ENCODE measurements around the gene PHF1. TPM values are rescaled to one million over a fixed set of nuclear protein-coding genes. Genes with fewer than 3 reads are reported as not detected.
A peak's percentile ranks its signal among the peaks of the same experiment; 100 is the strongest.

PHF1 gene
- total and polyA plus RNA-seq, 2 of the 13 experiments (the other 11 are each of a cell fraction or from before 2014, with no cell fraction given), result 25.4 to 61.9 TPM

DNA sequence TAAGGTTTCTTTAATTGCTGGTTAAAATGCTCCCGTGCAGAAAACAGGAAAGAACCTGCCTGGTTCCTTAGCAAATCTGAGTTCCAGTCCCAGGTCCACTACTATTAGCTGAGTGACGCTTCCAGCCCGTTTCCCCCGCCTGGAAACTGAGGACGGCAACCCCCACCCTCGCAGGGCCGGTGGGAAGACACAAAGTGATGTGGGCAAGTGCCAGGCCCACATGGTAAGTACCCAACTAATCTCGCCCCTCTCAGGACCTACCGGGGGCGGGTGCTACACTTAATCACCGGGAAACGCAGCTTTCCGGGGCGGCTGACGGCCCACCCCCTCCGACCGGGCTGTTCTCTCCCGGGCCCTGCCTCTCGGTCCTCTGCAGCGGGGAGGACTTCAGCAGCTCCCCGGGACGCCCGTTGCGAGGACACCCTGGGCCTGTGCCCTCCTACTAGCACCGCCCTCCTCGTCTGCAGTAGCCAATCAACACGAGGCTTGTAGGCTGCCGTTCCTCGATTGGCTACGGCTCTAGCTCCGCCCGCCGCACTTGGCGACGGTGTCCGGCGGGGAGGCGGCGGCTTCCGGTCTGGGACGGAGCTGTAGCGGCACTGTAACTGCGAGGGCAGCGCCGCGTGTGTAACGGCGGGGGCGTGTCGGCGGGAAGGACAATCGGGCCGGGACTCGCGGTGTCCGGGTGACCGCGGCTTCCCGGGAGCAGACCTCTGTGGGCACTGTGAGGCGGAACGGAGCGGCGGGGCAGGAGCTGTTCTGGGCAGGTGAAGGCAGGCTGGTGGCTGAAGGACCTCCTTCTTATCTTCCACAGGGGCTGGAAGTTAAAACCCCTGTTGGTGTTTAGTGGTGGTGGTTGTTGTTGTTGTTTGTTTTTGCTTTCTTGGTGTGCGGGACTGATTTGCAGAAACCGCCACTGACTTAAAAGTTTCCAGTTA lies 43.5 kb downstream of the PHF1 start, which contains the start of gene ZBTB9 (continued):
- TF ChIP-seq, protein P1, sequence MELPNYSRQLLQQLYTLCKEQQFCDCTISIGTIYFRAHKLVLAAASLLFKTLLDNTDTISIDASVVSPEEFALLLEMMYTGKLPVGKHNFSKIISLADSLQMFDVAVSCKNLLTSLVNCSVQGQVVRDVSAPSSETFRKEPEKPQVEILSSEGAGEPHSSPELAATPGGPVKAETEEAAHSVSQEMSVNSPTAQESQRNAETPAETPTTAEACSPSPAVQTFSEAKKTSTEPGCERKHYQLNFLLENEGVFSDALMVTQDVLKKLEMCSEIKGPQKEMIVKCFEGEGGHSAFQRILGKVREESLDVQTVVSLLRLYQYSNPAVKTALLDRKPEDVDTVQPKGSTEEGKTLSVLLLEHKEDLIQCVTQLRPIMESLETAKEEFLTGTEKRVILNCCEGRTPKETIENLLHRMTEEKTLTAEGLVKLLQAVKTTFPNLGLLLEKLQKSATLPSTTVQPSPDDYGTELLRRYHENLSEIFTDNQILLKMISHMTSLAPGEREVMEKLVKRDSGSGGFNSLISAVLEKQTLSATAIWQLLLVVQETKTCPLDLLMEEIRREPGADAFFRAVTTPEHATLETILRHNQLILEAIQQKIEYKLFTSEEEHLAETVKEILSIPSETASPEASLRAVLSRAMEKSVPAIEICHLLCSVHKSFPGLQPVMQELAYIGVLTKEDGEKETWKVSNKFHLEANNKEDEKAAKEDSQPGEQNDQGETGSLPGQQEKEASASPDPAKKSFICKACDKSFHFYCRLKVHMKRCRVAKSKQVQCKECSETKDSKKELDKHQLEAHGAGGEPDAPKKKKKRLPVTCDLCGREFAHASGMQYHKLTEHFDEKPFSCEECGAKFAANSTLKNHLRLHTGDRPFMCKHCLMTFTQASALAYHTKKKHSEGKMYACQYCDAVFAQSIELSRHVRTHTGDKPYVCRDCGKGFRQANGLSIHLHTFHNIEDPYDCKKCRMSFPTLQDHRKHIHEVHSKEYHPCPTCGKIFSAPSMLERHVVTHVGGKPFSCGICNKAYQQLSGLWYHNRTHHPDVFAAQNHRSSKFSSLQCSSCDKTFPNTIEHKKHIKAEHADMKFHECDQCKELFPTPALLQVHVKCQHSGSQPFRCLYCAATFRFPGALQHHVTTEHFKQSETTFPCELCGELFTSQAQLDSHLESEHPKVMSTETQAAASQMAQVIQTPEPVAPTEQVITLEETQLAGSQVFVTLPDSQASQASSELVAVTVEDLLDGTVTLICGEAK (IDR thresholded peaks at IDR 0.05), result peak; percentile 55; the same call in 1 of the 2 replicates
- TF ChIP-seq, protein P1 (CRISPR knock-in tag; IDR thresholded peaks at IDR 0.05), result peak; percentile 80
- TF ChIP-seq ZSCAN29 (CRISPR knock-in tag; conservative IDR thresholded peaks at IDR 0.05) (peak; percentile 75; the same call in 1 of the 2 replicates), RARG (CRISPR knock-in tag; IDR thresholded peaks at IDR 0.05; ENCODE audit: low read depth) (peak; percentile 85; the same call in 1 of the 2 replicates), ZIK1 (CRISPR knock-in tag; IDR thresholded peaks at IDR 0.05; ENCODE audit: borderline replicate concordance, low read depth) (0 out of 2 replicates have a peak, but pooled peaks have one; percentile 44), KMT2B (CRISPR knock-in tag; IDR thresholded peaks at IDR 0.05) (peak; percentile 96), JUNB (CRISPR knock-in tag; IDR thresholded peaks at IDR 0.05; ENCODE audit: borderline replicate concordance) (0 out of 2 replicates have a peak, but pooled peaks have one; percentile 57), KLF15 (CRISPR knock-in tag; IDR thresholded peaks at IDR 0.05; ENCODE audit: borderline replicate concordance) (no peak; the same call in 1 of the 2 replicates), ZNF468 (CRISPR knock-in tag; IDR thresholded peaks at IDR 0.05) (no peak), PRPF4 (IDR thresholded peaks at IDR 0.05; ENCODE audit: low read depth, low read length, poor library complexity, severe bottlenecking) (no peak), MXI1 (IDR thresholded peaks at IDR 0.05; ENCODE audit: borderline replicate concordance, low read depth, low read length) (peak; percentile 99), HNRNPH1 (optimal IDR thresholded peaks at IDR 0.05; ENCODE audit: low read depth, low read length) (no peak), ZNF605 (CRISPR knock-in tag; IDR thresholded peaks at IDR 0.05) (peak; percentile 98)
- TF ChIP-seq, protein P2, sequence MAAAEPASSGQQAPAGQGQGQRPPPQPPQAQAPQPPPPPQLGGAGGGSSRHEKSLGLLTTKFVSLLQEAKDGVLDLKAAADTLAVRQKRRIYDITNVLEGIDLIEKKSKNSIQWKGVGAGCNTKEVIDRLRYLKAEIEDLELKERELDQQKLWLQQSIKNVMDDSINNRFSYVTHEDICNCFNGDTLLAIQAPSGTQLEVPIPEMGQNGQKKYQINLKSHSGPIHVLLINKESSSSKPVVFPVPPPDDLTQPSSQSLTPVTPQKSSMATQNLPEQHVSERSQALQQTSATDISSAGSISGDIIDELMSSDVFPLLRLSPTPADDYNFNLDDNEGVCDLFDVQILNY (CRISPR knock-in tag; conservative IDR thresholded peaks at IDR 0.05), result peak; percentile 89
- TF ChIP-seq, protein P3, sequence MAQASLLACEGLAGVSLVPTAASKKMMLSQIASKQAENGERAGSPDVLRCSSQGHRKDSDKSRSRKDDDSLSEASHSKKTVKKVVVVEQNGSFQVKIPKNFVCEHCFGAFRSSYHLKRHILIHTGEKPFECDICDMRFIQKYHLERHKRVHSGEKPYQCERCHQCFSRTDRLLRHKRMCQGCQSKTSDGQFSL (CRISPR knock-in tag; IDR thresholded peaks at IDR 0.05), result no peak; the same call in 1 of the 2 replicates
- TF ChIP-seq, protein P4, sequence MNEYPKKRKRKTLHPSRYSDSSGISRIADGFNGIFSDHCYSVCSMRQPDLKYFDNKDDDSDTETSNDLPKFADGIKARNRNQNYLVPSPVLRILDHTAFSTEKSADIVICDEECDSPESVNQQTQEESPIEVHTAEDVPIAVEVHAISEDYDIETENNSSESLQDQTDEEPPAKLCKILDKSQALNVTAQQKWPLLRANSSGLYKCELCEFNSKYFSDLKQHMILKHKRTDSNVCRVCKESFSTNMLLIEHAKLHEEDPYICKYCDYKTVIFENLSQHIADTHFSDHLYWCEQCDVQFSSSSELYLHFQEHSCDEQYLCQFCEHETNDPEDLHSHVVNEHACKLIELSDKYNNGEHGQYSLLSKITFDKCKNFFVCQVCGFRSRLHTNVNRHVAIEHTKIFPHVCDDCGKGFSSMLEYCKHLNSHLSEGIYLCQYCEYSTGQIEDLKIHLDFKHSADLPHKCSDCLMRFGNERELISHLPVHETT (CRISPR knock-in tag; conservative IDR thresholded peaks at IDR 0.05), result peak; percentile 94
